ENCODE results near the gene DNAH1. TPM values are rescaled to one million over a fixed set of nuclear protein-coding genes. Genes with fewer than 3 reads are reported as not detected.

The DNAH1 gene
- total and polyA plus RNA-seq, 2 of the 13 experiments (the other 11 are each of a cell fraction or from before 2014, with no cell fraction given) = 0.64 to 3.5 TPM

GRCh38 chr3:52289747-52290595 lies 26.1 kb upstream of the DNAH1 start (continued):
- TF ChIP-seq ZBTB40 (IDR thresholded peaks at IDR 0.05) = no peak
- no peak; the same call in 1 of the 2 replicates for TF ChIP-seq ZBTB40 (CRISPR knock-in tag; IDR thresholded peaks at IDR 0.05)
- peak; percentile 71; the same call in 1 of the 2 replicates for TF ChIP-seq NR2C2 (CRISPR knock-in tag; IDR thresholded peaks at IDR 0.05; ENCODE audit: borderline replicate concordance)
- TF ChIP-seq, protein P1, sequence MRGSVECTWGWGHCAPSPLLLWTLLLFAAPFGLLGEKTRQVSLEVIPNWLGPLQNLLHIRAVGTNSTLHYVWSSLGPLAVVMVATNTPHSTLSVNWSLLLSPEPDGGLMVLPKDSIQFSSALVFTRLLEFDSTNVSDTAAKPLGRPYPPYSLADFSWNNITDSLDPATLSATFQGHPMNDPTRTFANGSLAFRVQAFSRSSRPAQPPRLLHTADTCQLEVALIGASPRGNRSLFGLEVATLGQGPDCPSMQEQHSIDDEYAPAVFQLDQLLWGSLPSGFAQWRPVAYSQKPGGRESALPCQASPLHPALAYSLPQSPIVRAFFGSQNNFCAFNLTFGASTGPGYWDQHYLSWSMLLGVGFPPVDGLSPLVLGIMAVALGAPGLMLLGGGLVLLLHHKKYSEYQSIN (CRISPR knock-in tag; IDR thresholded peaks at IDR 0.05; ENCODE audit: borderline replicate concordance) = no peak
- no peak for TF ChIP-seq BHLHE40 (IDR thresholded peaks at IDR 0.05; ENCODE audit: low read length)
- TF ChIP-seq TOE1 (CRISPR knock-in tag; IDR thresholded peaks at IDR 0.05) = no peak
- TF ChIP-seq HNRNPLL (IDR thresholded peaks at IDR 0.05; ENCODE audit: low read depth, low read length, poor library complexity, severe bottlenecking) = no peak
- no peak; the same call in 1 of the 2 replicates for TF ChIP-seq ZNF503 (CRISPR knock-in tag; IDR thresholded peaks at IDR 0.05)
- TF ChIP-seq ZNF207 (IDR thresholded peaks at IDR 0.05; ENCODE audit: borderline replicate concordance) = no peak
- 0 out of 2 replicates have a peak, but pooled peaks have one; percentile 63 for TF ChIP-seq DNMT3B (CRISPR knock-in tag; conservative IDR thresholded peaks at IDR 0.05)
- TF ChIP-seq RORA (CRISPR knock-in tag; IDR thresholded peaks at IDR 0.05) = no peak
- no peak; the same call in 1 of the 2 replicates for TF ChIP-seq ZNF788 (CRISPR knock-in tag; IDR thresholded peaks at IDR 0.05; ENCODE audit: borderline replicate concordance)
- no peak; the same call in 1 of the 2 replicates for TF ChIP-seq ZNF639 (CRISPR knock-in tag; conservative IDR thresholded peaks at IDR 0.05)
- peak; percentile 81; the same call in 1 of the 2 replicates for TF ChIP-seq ZNF337 (CRISPR knock-in tag; IDR thresholded peaks at IDR 0.05; ENCODE audit: borderline replicate concordance, low read depth)
- TF ChIP-seq ZNF256 (CRISPR knock-in tag; conservative IDR thresholded peaks at IDR 0.05) = no peak; the same call in 1 of the 2 replicates
